Prostate gland (tissue), 2 donors: ENCODE data around the gene ITGA7.

Experiments used
- CTCF ChIP-seq, 4 experiments: fragments of 200-600 bp in 2 of 4; fragments of 450-650 bp in 2 of 4; sonication (generic) in 2 of 4; IDR thresholded peaks; 1 replicate in 3 of 4; 2 replicates in 1 of 4; pipeline ENCODE4 v1.5.1; 2016 to 2019; ENCODE audit warnings: antibody characterized with exemption in 4 of 4, mild to moderate bottlenecking in 2 of 4, moderate library complexity in 2 of 4
- POLR2A ChIP-seq: fragments of 450-650 bp; IDR thresholded peaks from one replicate; pipeline ENCODE4 v1.6.1; 2016; ENCODE audit warnings: antibody characterized with exemption, mild to moderate bottlenecking
- POLR2AphosphoS5 ChIP-seq: sonication (generic); formaldehyde crosslinking; IDR thresholded peaks from one replicate; pipeline ENCODE4 v1.6.1; 2017; ENCODE audit warnings: antibody characterized with exemption

GRCh38 chr12:55724940-55725309 is 17.2 kb upstream of the ITGA7 start:
- TF ChIP-seq CTCF (IDR thresholded peaks at IDR 0.05): no peak
- TF ChIP-seq POLR2A: no peak
- no peak for TF ChIP-seq POLR2AphosphoS5
